Measurements from ENCODE around the gene BCAS3.

The BCAS3 gene

DNA sequence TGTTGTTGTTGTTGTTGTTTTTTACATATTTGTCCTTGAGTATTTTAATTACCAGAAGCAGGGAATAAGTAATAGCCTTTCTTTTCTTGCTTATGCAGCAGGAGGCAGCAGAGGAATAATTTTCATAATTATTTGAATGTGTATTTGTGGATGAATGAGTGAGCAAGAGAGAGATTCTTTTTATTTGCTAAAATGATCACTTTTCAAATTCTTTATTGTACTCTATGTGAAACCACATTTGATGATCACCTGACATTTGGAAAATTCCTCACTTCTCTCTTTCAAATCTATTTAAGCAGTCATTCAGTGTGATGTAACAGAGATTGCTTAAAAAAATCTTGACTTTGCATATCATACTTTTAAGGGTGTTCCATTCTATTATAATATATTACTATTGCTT is 223.6 kb downstream of the BCAS3 start:
- H3K4me3 ChIP-seq (replicated peaks; ENCODE audit: low read depth, low read length) = no peak overlapping the region
- peak; percentile 25 for DNase-seq (ENCODE audit: low read depth)
- TF ChIP-seq, protein P1, sequence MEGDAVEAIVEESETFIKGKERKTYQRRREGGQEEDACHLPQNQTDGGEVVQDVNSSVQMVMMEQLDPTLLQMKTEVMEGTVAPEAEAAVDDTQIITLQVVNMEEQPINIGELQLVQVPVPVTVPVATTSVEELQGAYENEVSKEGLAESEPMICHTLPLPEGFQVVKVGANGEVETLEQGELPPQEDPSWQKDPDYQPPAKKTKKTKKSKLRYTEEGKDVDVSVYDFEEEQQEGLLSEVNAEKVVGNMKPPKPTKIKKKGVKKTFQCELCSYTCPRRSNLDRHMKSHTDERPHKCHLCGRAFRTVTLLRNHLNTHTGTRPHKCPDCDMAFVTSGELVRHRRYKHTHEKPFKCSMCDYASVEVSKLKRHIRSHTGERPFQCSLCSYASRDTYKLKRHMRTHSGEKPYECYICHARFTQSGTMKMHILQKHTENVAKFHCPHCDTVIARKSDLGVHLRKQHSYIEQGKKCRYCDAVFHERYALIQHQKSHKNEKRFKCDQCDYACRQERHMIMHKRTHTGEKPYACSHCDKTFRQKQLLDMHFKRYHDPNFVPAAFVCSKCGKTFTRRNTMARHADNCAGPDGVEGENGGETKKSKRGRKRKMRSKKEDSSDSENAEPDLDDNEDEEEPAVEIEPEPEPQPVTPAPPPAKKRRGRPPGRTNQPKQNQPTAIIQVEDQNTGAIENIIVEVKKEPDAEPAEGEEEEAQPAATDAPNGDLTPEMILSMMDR (IDR thresholded peaks at IDR 0.05; ENCODE audit: low read length, missing control alignments) = peak; percentile 8

DNA sequence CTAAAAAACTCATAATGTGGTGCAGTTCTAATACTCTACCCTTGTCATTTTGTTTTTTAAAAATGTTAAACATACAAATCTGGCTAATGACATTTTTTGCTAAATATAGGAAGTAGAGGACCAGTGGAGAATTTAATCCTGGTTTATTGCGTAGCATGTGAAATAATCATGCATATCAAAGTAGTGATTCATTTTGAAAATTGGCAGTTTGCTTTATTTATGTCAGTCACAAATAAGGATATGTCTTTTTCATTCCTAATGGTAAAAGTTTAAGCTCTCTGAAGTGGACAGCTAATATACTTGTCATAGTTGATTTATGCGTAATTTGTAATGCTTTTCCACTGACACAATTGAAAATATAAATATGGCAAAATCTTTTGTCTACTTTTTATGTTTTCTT is 224.2 kb downstream of the BCAS3 start:
- TF ChIP-seq, protein P1 (IDR thresholded peaks at IDR 0.05; ENCODE audit: low read length, missing control alignments) = no peak

DNA sequence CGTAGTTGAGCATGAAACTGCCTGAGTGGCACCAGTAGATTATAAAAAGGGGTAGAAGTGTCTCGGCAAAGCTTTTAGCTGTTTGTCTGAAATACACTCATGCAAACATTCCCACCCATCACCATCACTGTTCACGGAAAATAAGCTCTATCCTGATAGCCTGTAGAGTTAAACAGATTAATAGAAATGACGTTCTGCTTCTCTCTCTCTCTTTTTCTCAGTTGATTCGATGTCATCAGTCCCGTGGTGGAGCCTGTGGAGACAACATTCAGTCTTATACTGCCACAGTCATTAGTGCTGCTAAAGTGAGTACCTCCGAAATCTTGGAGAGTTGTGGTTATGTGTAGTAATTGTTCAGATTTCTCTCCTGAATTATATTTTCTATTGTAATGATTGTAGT is 224.7 kb downstream of the BCAS3 start:
- DNase-seq (ENCODE audit: low read depth) = no peak
- H3K4me3 ChIP-seq (replicated peaks; ENCODE audit: low read depth, low read length) = no peak overlapping the region
- TF ChIP-seq, protein P1 (IDR thresholded peaks at IDR 0.05; ENCODE audit: low read length, missing control alignments) = no peak

More for the DNA sequence above, 224.2 kb downstream of the BCAS3 start:
- H3K4me3 ChIP-seq (replicated peaks; ENCODE audit: low read depth, low read length) = no peak overlapping the region
- peak; percentile 72 for DNase-seq (ENCODE audit: low read depth)

DNA sequence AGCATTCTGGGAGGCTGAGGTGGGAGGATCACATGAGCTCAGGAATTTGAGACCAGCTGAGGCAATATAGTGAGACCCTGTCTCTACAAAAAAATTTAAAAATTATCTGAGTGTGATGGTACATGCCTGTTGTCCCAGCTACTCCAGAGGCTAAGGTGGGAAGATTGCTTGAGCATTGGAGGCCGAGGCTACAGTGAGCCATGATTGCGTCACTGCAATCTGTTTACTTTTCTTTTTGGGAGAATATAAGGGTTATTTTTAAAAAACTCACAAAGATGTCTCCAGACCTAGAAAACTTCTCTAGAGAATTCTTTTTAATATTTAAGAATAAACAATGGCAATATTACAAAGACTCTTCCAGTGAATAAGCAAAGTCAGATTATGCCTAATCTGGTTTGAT is 226.9 kb downstream of the BCAS3 start:
- DNase-seq (ENCODE audit: low read depth) = no peak
- H3K4me3 ChIP-seq (replicated peaks; ENCODE audit: low read depth, low read length) = no peak overlapping the region
- TF ChIP-seq, protein P1 (IDR thresholded peaks at IDR 0.05; ENCODE audit: low read length, missing control alignments) = no peak

DNA sequence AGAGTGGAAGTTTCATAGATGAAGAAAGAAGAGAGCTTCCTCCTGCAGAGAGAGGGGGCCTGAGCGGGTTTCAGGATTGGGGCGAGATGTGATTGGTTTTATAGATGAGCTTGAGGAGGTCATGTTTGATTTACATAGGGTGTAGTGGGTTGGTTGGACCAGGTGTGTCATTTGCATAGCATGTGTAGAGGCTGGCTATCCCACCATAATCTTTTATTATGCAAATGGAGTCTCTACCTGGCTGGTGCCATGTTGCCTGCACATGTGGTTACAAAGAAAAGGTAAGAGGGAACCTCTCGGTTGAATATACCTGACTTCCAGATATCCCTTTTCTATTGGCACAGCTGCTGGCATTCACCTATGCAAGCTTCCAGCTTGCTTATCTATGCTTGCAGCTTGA is 228.1 kb downstream of the BCAS3 start:
- H3K4me3 ChIP-seq (replicated peaks; ENCODE audit: low read depth, low read length) = no peak overlapping the region
- TF ChIP-seq, protein P1 (IDR thresholded peaks at IDR 0.05; ENCODE audit: low read length, missing control alignments) = no peak
- DNase-seq (ENCODE audit: low read depth) = no peak

DNA sequence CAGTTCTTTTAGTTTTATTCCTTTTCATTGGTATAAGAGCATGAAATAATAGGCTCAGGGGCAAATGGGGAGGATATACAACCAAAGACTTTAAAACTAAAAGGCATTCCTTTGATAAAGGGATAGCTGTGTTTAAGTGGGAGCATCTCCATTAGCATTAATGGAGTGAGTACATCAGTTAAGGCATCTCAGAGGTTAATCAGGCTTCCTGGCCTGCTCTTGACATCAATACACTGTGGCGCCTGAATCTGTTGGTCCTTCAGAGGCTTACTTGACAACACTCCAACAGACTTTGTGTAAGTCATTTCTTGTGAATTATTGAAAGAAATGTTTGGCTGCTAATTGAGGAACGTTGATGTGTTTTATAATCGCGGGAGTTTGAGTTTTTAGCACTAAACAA is 230.7 kb downstream of the BCAS3 start:
- no peak overlapping the region for H3K4me3 ChIP-seq (replicated peaks; ENCODE audit: low read depth, low read length)
- TF ChIP-seq, protein P1 (IDR thresholded peaks at IDR 0.05; ENCODE audit: low read length, missing control alignments) = no peak
- DNase-seq (ENCODE audit: low read depth) = no peak

DNA sequence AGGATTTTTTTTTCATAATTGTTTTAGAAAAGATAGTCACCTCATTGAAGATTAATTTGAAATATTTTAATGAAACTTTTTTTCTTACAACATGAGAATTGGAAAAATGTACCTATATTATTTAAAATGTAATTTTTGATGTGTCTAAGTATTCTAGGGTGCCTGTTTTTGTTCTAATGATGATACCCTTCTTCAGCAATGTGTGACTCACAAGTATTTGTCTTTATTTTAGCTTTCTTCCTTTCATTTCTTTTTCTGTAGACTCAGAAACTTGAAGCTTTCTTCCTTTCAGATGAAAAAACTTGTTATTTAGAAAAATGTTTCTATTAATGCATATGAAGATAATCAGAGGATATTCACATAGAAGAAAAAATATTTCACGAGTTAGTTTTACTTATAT is 231.8 kb downstream of the BCAS3 start:
- TF ChIP-seq, protein P1 (IDR thresholded peaks at IDR 0.05; ENCODE audit: low read length, missing control alignments) = no peak
- no peak overlapping the region for H3K4me3 ChIP-seq (replicated peaks; ENCODE audit: low read depth, low read length)
- DNase-seq (ENCODE audit: low read depth) = no peak
